ENCODE results near the gene SLC7A8.
"Not testable (repeated sequence)": the region's sequence is repeated elsewhere in the genome, so short reads cannot be mapped to it uniquely, and the experiment has no call there.

SLC7A8 gene

DNA sequence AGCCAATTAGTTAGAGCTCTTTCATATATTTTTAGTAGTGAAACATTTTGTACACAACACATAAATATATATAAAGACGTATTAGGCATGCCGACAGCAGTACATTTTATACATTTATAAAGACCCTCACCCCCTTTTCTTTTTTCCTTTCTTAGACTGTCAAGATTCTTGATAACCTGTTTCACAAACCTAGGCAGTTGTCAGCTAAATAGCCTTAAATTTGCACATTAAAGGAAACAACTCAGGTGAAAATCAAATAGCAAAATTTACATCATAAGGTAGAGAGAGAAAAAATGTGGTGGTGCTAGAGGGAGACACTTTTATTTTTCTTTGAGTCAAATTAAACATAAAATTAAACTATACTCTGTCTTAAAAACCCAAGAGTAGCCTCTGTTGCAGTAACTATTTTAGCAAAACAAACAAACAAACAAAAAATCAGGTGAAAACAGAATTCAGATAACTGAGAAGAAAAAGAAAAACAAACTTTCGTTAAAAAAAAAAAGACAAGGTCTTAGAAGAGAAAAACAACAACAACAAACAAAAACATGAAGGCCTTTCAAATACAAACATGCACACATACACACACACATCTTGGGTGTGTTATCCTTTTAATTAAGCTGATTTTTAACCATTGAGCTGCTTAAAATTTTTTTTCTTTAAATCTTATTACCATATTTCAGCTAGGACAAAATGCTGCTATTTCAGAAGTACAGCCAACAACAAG is 23.1 kb upstream of the SLC7A8 start:
- no peaks in the 10 kb centered on the region for H3K9me3 ChIP-seq (ENCODE audit: control insufficient read depth, low read length)
- H3K36me3 ChIP-seq (ENCODE audit: control insufficient read depth, insufficient read depth, low read length): no peaks in the 10 kb centered on the region
- H3K4me3 ChIP-seq (ENCODE audit: low read length): no peak overlapping the region
- H3K4me1 ChIP-seq (ENCODE audit: control insufficient read depth, insufficient read depth, low read length): no peaks in the 10 kb centered on the region
- no peak overlapping the region for H3K9ac ChIP-seq (ENCODE audit: low read length)
- no peaks in the 10 kb centered on the region for H3K27me3 ChIP-seq (ENCODE audit: control insufficient read depth, insufficient read depth, low read length)

- Histone ChIP-seq H3K9me3 (ENCODE audit: control insufficient read depth, low read length) (no peaks in the 10 kb centered on the region), H3K9ac (ENCODE audit: low read length) (no peak overlapping the region), H3K36me3 (ENCODE audit: control insufficient read depth, insufficient read depth, low read length) (no peaks in the 10 kb centered on the region), H3K4me1 (ENCODE audit: control insufficient read depth, insufficient read depth, low read length) (no peaks in the 10 kb centered on the region), H3K4me3 (ENCODE audit: low read length) (no peak overlapping the region), H3K27me3 (ENCODE audit: control insufficient read depth, insufficient read depth, low read length) (no peaks in the 10 kb centered on the region)
These were observed 18.5 kb upstream of the SLC7A8 start for GRCh38 chr14:23202001-23202400.

DNA sequence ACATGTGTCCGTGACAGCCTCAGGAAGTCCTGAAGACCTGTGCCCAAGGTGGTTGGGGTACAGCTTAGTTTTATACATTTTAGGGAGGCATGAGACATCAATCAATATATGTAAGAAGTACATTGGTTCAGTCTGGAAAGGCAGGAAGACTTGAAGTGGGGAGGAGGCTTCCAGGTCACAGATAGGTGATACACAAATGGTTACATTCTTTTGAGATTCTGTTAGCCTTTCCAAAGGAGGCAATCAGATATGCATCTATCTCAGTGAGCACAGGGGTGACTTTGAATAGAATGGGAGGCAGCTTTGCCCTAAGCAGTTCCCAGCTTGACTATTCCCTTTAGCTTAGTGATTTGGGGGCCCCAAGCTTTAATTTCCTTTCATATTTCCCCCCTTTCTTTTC is 15.7 kb upstream of the SLC7A8 start:
- not testable (repeated sequence) for H3K9ac ChIP-seq (ENCODE audit: low read length)

GRCh38 chr14:23196487-23196886 is 13.0 kb upstream of the SLC7A8 start:
- H3K9ac ChIP-seq (ENCODE audit: low read length); H3K9me3 ChIP-seq (ENCODE audit: control insufficient read depth, low read length); H3K27me3 ChIP-seq (ENCODE audit: control insufficient read depth, insufficient read depth, low read length); H3K4me1 ChIP-seq (ENCODE audit: control insufficient read depth, insufficient read depth, low read length); H3K36me3 ChIP-seq (ENCODE audit: control insufficient read depth, insufficient read depth, low read length); H3K4me3 ChIP-seq (ENCODE audit: low read length): not testable (repeated sequence)

More for the DNA sequence above, 15.7 kb upstream of the SLC7A8 start:
- H3K4me1 ChIP-seq (ENCODE audit: control insufficient read depth, insufficient read depth, low read length); H3K9me3 ChIP-seq (ENCODE audit: control insufficient read depth, low read length); H3K4me3 ChIP-seq (ENCODE audit: low read length); H3K36me3 ChIP-seq (ENCODE audit: control insufficient read depth, insufficient read depth, low read length); H3K27me3 ChIP-seq (ENCODE audit: control insufficient read depth, insufficient read depth, low read length): not testable (repeated sequence)

DNA sequence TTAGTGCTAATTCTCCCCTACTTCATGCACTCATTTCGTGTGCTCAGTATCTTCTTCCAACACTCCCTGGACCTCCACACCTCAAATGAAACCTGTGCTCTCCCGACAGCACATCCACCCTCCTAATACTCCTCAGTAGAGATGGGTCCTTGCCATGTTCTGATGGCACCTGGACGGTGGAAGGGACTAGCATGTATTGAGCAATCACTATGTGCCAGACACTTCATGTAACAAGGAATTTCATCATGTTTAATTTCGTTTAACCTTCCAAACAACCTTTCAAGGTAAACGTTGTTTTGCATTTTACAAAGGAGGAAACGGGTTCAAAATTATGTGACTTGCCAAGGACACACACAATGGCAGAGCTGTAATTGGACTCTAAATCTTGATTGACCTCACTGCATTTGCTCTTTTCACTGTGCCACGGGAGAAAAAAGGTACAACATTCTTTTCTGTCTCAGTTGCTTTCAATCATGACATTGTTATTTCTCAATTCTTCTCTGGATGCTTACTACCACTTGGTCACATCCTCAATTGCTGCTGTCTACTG is 12.2 kb upstream of the SLC7A8 start:
- Histone ChIP-seq H3K9me3 (ENCODE audit: control insufficient read depth, low read length) (no peaks in the 10 kb centered on the region), H3K36me3 (ENCODE audit: control insufficient read depth, insufficient read depth, low read length) (no peaks in the 10 kb centered on the region), H3K4me1 (ENCODE audit: control insufficient read depth, insufficient read depth, low read length) (no peaks in the 10 kb centered on the region), H3K9ac (ENCODE audit: low read length) (no peak overlapping the region), H3K4me3 (ENCODE audit: low read length) (no peak overlapping the region), H3K27me3 (ENCODE audit: control insufficient read depth, insufficient read depth, low read length) (no peaks in the 10 kb centered on the region)

GRCh38 chr14:23193432-23193831 is 10.0 kb upstream of the SLC7A8 start:
- Histone ChIP-seq H3K4me3 (ENCODE audit: low read length) (no peak overlapping the region), H3K36me3 (ENCODE audit: control insufficient read depth, insufficient read depth, low read length) (no peaks in the 10 kb centered on the region), H3K9me3 (ENCODE audit: control insufficient read depth, low read length) (no peaks in the 10 kb centered on the region), H3K4me1 (ENCODE audit: control insufficient read depth, insufficient read depth, low read length) (no peaks in the 10 kb centered on the region), H3K27me3 (ENCODE audit: control insufficient read depth, insufficient read depth, low read length) (no peaks in the 10 kb centered on the region), H3K9ac (ENCODE audit: low read length) (no peak overlapping the region)

- no peak overlapping the region for H3K4me3 ChIP-seq (ENCODE audit: low read length)
- no peaks in the 10 kb centered on the region for H3K9me3 ChIP-seq (ENCODE audit: control insufficient read depth, low read length)
- H3K36me3 ChIP-seq (ENCODE audit: control insufficient read depth, insufficient read depth, low read length): no peaks in the 10 kb centered on the region
- H3K4me1 ChIP-seq (ENCODE audit: control insufficient read depth, insufficient read depth, low read length): no peaks in the 10 kb centered on the region
- H3K27me3 ChIP-seq (ENCODE audit: control insufficient read depth, insufficient read depth, low read length): no peaks in the 10 kb centered on the region
- no peak overlapping the region for H3K9ac ChIP-seq (ENCODE audit: low read length)
These were observed 4.5 kb upstream of the SLC7A8 start for GRCh38 chr14:23187925-23188324.

GRCh38 chr14:23186913-23187654 is 3.6 kb upstream of the SLC7A8 start:
- Histone ChIP-seq H3K36me3 (ENCODE audit: control insufficient read depth, insufficient read depth, low read length) (no peaks in the 10 kb centered on the region), H3K9ac (ENCODE audit: low read length) (no peak overlapping the region), H3K4me3 (ENCODE audit: low read length) (no peak overlapping the region), H3K4me1 (ENCODE audit: control insufficient read depth, insufficient read depth, low read length) (peaks cover under 1% of the 10 kb centered on the region), H3K27me3 (ENCODE audit: control insufficient read depth, insufficient read depth, low read length) (no peaks in the 10 kb centered on the region), H3K9me3 (ENCODE audit: control insufficient read depth, low read length) (no peaks in the 10 kb centered on the region)

GRCh38 chr14:23185063-23185462 is 1.6 kb upstream of the SLC7A8 start:
- H3K9ac ChIP-seq (ENCODE audit: low read length): no peak overlapping the region
- no peaks in the 10 kb centered on the region for H3K27me3 ChIP-seq (ENCODE audit: control insufficient read depth, insufficient read depth, low read length)
- H3K9me3 ChIP-seq (ENCODE audit: control insufficient read depth, low read length): no peaks in the 10 kb centered on the region
- no peaks in the 10 kb centered on the region for H3K36me3 ChIP-seq (ENCODE audit: control insufficient read depth, insufficient read depth, low read length)
- H3K4me1 ChIP-seq (ENCODE audit: control insufficient read depth, insufficient read depth, low read length): peaks cover 17% of the 10 kb centered on the region
- no peak overlapping the region for H3K4me3 ChIP-seq (ENCODE audit: low read length)

DNA sequence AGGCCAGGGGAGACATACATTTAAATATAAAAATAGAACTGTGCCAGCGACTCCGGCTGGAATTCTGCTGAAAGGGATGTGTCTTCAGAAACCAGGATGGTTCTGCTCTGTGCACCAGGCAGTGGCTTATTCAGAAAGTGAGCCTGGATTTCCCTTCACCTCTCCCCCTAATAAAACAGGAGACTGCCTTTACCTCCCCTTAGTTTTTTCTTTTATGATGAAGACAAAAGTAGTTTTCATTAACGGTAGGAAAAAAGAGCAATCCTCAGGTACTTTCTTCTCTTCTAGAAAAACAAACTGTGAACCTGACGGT is 346 bp downstream of the SLC7A8 start:
- Histone ChIP-seq H3K27me3 (ENCODE audit: control insufficient read depth, insufficient read depth, low read length) (no peaks in the 10 kb centered on the region), H3K36me3 (ENCODE audit: control insufficient read depth, insufficient read depth, low read length) (no peaks in the 10 kb centered on the region), H3K9me3 (ENCODE audit: control insufficient read depth, low read length) (no peaks in the 10 kb centered on the region), H3K9ac (ENCODE audit: low read length) (peak overlapping the region; percentile 69), H3K4me1 (ENCODE audit: control insufficient read depth, insufficient read depth, low read length) (peaks cover 23% of the 10 kb centered on the region), H3K4me3 (ENCODE audit: low read length) (peak overlapping the region; percentile 66)

DNA sequence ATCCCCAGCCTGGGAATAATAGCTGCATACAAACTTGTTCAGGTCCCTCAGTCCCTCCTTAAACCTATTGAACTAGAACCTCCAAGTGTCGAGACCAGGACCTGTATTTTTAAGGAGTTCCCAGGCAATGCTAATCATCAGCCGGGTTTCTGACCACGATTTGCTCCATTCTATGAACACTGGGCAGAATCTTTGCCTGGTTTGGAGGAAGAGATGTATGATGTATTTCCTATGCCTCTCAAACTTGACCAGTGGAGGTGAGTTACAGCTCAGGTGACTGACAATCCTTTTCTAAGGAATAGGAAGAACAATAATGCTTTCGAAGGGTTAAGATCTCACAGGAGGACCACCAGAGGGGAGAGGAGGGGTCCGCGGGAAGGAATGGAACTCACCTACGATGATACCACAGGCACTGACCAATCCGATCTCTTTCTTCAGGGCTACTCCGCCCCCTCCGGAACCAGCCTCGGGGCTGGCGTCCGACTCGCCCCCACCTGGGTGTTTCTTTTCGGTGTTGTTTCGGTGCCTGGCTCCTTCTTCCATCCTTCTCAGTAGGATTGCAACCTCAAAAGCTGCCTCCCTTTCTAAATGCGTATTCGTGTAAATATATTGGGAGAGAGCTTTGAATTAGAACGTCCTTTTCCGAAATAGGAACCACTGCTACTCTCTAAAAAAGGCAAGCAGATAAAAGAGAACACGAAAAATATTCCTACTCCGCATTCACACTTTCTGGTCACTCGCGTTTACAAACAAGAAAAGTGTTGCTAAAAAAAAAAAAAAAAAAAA is 895 bp downstream of the SLC7A8 start:
- Histone ChIP-seq H3K36me3 (ENCODE audit: control insufficient read depth, insufficient read depth, low read length) (no peaks in the 10 kb centered on the region), H3K4me3 (ENCODE audit: low read length) (peak overlapping the region; percentile 66), H3K4me1 (ENCODE audit: control insufficient read depth, insufficient read depth, low read length) (peaks cover 28% of the 10 kb centered on the region), H3K27me3 (ENCODE audit: control insufficient read depth, insufficient read depth, low read length) (no peaks in the 10 kb centered on the region), H3K9ac (ENCODE audit: low read length) (peak overlapping the region; percentile 69), H3K9me3 (ENCODE audit: control insufficient read depth, low read length) (no peaks in the 10 kb centered on the region)

DNA sequence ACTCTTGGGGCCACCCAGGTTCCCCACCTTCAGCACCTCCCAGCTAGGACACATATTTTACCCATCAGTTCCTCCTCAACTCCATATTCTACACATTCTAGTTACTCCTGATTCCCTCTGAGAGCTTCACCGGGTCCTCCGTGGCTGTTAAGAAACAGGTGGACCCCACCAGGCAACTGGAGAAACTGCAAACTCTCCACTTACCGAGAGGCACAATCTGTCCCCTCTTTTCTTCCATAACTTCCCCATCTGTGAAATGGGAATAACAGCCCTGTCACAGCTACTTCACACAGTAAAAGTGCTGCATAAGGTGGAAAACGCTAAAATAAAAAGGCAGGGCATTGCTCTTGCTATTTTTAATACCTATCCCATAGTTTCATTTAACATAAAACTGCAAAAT is 1.5 kb downstream of the SLC7A8 start:
- H3K27me3 ChIP-seq (ENCODE audit: control insufficient read depth, insufficient read depth, low read length): no peaks in the 10 kb centered on the region
- peak overlapping the region; percentile 66 for H3K4me3 ChIP-seq (ENCODE audit: low read length)
- H3K36me3 ChIP-seq (ENCODE audit: control insufficient read depth, insufficient read depth, low read length): no peaks in the 10 kb centered on the region
- no peaks in the 10 kb centered on the region for H3K9me3 ChIP-seq (ENCODE audit: control insufficient read depth, low read length)
- H3K4me1 ChIP-seq (ENCODE audit: control insufficient read depth, insufficient read depth, low read length): peaks cover 33% of the 10 kb centered on the region
- H3K9ac ChIP-seq (ENCODE audit: low read length): peak overlapping the region; percentile 69

Data from mucosa of stomach (tissue), 1 donor.